ENCODE measurements around the gene TCF4. TPM values are rescaled to one million over a fixed set of nuclear protein-coding genes. Genes with fewer than 3 reads are reported as not detected.

The TCF4 gene
- total RNA-seq, 1 donor from 2014 or later, result 616 TPM

GRCh38 chr18:55400590-55401541, 187.1 kb downstream of the TCF4 start:
- DNase-seq (ENCODE audit: low spot score in 2 of 2) (no peak), FAIRE-seq (no peak)

- FAIRE-seq, result no peak
Observed at GRCh38 chr18:55400081-55400480, 187.9 kb downstream of the TCF4 start.

GRCh38 chr18:55398858-55399257, 189.1 kb downstream of the TCF4 start:
- DNase-seq (ENCODE audit: low spot score in 2 of 2) (no peak), FAIRE-seq (peak; percentile 15)

More at GRCh38 chr18:55400081-55400480, 187.9 kb downstream of the TCF4 start:
- DNase-seq (ENCODE audit: low spot score in 2 of 2), result no peak

- FAIRE-seq, result no peak
- DNase-seq (ENCODE audit: low spot score in 2 of 2), result no peak
Observed at GRCh38 chr18:55396979-55397378, 191.0 kb downstream of the TCF4 start.

GRCh38 chr18:55396267-55396905, 191.6 kb downstream of the TCF4 start:
- DNase-seq (ENCODE audit: low spot score in 2 of 2), result no peak
- FAIRE-seq, result no peak

- FAIRE-seq (no peak), DNase-seq (ENCODE audit: low spot score in 2 of 2) (no peak)
Observed at GRCh38 chr18:55395799-55396198, 192.2 kb downstream of the TCF4 start.

GRCh38 chr18:55390898-55391297, 197.1 kb downstream of the TCF4 start:
- no peak for FAIRE-seq

GRCh38 chr18:55387139-55387984, 200.6 kb downstream of the TCF4 start:
- DNase-seq (ENCODE audit: low spot score in 2 of 2) (no peak), FAIRE-seq (no peak)

More at GRCh38 chr18:55390898-55391297, 197.1 kb downstream of the TCF4 start:
- DNase-seq (ENCODE audit: low spot score in 2 of 2), result no peak

- FAIRE-seq (no peak), DNase-seq (ENCODE audit: low spot score in 2 of 2) (no peak)
Observed at GRCh38 chr18:55386545-55386944, 201.4 kb downstream of the TCF4 start.

GRCh38 chr18:55385770-55386169, 202.2 kb downstream of the TCF4 start:
- FAIRE-seq (no peak), DNase-seq (ENCODE audit: low spot score in 2 of 2) (no peak)

GRCh38 chr18:55384551-55385275, 203.3 kb downstream of the TCF4 start:
- FAIRE-seq (no peak), DNase-seq (ENCODE audit: low spot score in 2 of 2) (no peak)

GRCh38 chr18:55384115-55384514, 203.9 kb downstream of the TCF4 start:
- DNase-seq (ENCODE audit: low spot score in 2 of 2) (no peak), FAIRE-seq (no peak)

- no peak for DNase-seq (ENCODE audit: low spot score in 2 of 2)
- no peak for FAIRE-seq
Observed at GRCh38 chr18:55382277-55382805, 205.7 kb downstream of the TCF4 start.

- no peak for DNase-seq (ENCODE audit: low spot score in 2 of 2)
- FAIRE-seq, result no peak
Observed at GRCh38 chr18:55381277-55381676, 206.7 kb downstream of the TCF4 start.

- FAIRE-seq, result no peak
Observed at GRCh38 chr18:55380589-55380988, 207.4 kb downstream of the TCF4 start.

GRCh38 chr18:55376387-55376786, 211.6 kb downstream of the TCF4 start:
- FAIRE-seq, result no peak

More at GRCh38 chr18:55380589-55380988, 207.4 kb downstream of the TCF4 start:
- DNase-seq (ENCODE audit: low spot score in 2 of 2), result no peak

GRCh38 chr18:55375930-55376329, 212.1 kb downstream of the TCF4 start:
- DNase-seq (ENCODE audit: low spot score in 2 of 2) (no peak), FAIRE-seq (no peak)

More at GRCh38 chr18:55376387-55376786, 211.6 kb downstream of the TCF4 start:
- DNase-seq (ENCODE audit: low spot score in 2 of 2), result no peak

GRCh38 chr18:55374741-55375140, 213.3 kb downstream of the TCF4 start:
- DNase-seq (ENCODE audit: low spot score in 2 of 2) (no peak), FAIRE-seq (no peak)

- no peak for DNase-seq (ENCODE audit: low spot score in 2 of 2)
- FAIRE-seq, result no peak
Observed at GRCh38 chr18:55372209-55372608, 215.8 kb downstream of the TCF4 start.

GRCh38 chr18:55370936-55371335, 217.1 kb downstream of the TCF4 start:
- DNase-seq (ENCODE audit: low spot score in 2 of 2) (no peak), FAIRE-seq (no peak)
